Tibial nerve (tissue), 3 donors: ENCODE data around the gene MAPKAP1.

Source experiments
- POLR2A ChIP-seq, 2 donors: fragments of 450-650 bp; IDR thresholded peaks; one replicate each; pipeline ENCODE4 v1.6.1; 2017; ENCODE audit warnings: antibody characterized with exemption in 2 of 2, mild to moderate bottlenecking in 2 of 2, moderate library complexity in 2 of 2
- TF ChIP-seq, protein P1 (sequence below), 5 experiments: fragments of 200-600 bp in 3 of 5; fragments of 450-650 bp in 2 of 5; sonication (generic) in 3 of 5; IDR thresholded peaks; one replicate each; pipeline ENCODE4 v1.5.1; 2016 to 2019; ENCODE audit warnings: antibody characterized with exemption in 5 of 5, mild to moderate bottlenecking in 3 of 5, moderate library complexity in 2 of 5

DNA sequence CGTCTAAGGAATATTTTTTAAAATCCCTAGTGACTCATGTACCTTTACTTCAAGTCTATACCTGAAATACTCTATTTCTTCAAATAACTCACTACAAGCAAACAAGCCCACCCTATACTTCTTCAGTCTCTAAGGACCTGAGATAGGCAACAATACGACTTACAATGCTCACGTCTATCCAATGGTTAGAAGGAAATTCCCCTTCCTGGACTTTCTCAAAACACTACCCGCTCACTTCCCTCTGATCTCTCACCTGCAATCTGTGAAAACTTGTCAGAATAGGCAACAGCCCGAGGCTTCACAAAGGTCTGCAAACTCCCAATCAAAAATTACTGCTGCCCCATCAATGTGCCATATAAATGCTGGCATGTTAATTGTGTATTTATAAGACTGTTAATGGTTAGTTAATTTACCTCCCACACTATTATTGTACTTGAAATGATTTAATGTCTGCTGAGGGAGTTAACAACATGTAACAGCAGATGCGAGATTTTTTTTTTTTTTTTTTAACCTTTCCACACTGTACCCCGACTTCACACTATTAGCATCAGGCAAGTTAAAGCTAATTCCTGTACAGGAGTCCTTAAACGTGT lies 27.3 kb downstream of the MAPKAP1 start:
- TF ChIP-seq, protein P1, sequence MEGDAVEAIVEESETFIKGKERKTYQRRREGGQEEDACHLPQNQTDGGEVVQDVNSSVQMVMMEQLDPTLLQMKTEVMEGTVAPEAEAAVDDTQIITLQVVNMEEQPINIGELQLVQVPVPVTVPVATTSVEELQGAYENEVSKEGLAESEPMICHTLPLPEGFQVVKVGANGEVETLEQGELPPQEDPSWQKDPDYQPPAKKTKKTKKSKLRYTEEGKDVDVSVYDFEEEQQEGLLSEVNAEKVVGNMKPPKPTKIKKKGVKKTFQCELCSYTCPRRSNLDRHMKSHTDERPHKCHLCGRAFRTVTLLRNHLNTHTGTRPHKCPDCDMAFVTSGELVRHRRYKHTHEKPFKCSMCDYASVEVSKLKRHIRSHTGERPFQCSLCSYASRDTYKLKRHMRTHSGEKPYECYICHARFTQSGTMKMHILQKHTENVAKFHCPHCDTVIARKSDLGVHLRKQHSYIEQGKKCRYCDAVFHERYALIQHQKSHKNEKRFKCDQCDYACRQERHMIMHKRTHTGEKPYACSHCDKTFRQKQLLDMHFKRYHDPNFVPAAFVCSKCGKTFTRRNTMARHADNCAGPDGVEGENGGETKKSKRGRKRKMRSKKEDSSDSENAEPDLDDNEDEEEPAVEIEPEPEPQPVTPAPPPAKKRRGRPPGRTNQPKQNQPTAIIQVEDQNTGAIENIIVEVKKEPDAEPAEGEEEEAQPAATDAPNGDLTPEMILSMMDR (IDR thresholded peaks at IDR 0.05), result no peak
- TF ChIP-seq POLR2A (IDR thresholded peaks at IDR 0.05), result no peak
